Measurements from ENCODE around the gene HOXB13. TPM values are rescaled to one million over a fixed set of nuclear protein-coding genes. Genes with fewer than 3 reads are reported as not detected.

HOXB13 gene
- total RNA-seq: not detected

DNA sequence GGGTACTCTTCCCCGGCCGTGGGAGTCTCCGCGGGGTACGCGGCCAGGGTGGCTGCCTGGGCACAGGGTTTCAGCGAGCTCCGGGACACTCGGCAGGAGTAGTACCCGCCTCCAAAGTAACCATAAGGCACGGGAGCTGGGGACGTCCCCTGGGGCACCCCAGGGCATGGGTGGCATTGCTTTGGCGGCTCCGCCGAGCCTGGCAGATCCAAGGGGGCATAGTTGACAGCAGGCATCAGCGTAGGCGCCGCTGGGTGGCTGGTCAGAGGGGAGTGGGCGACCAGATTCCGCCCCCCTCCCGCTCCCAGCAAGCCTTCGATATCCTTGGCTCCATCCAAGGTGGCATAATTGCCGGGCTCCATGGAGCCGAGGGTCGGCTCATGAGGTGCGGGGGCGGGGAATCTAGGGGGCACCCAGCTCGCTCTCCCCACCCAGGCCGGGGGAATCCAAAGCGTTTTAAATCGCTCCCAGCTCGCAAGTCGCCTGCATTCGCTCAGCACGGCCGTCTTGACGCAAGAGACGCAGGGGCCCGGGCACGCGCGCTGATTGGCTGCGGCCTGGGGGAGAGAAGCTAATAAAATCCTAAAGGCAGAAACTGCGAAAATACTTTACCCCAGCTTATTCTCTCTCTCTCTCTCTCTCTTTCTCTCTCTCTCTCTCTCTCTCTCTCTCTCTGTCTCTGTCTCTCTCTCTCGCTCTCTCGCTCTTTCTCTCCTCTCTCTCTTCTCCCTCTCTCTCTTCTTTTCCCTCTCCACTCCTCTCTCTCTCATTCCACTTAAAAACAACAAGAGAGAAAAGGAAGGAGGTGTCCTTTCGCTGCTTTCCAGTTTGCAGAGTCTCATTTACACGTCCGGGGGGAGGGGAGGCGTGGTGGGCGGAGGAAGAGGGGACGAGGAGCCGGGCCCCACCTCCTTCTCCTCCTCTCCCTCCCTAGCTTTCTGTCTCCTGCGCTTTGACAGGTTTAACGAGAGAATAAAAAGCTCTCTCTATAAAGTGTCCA is at the start of gene HOXB13:
HOXB13 (minus strand) TSS at position 519 of the 1,000 bp plus-strand sequence; CDS start at position 362, 157 bp downstream.
- TF ChIP-seq, protein P1, sequence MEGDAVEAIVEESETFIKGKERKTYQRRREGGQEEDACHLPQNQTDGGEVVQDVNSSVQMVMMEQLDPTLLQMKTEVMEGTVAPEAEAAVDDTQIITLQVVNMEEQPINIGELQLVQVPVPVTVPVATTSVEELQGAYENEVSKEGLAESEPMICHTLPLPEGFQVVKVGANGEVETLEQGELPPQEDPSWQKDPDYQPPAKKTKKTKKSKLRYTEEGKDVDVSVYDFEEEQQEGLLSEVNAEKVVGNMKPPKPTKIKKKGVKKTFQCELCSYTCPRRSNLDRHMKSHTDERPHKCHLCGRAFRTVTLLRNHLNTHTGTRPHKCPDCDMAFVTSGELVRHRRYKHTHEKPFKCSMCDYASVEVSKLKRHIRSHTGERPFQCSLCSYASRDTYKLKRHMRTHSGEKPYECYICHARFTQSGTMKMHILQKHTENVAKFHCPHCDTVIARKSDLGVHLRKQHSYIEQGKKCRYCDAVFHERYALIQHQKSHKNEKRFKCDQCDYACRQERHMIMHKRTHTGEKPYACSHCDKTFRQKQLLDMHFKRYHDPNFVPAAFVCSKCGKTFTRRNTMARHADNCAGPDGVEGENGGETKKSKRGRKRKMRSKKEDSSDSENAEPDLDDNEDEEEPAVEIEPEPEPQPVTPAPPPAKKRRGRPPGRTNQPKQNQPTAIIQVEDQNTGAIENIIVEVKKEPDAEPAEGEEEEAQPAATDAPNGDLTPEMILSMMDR (IDR thresholded peaks at IDR 0.05 in 4 of 5, conservative IDR thresholded peaks at IDR 0.05 in 1 of 5): no peak
- no peak for TF ChIP-seq POLR2A (IDR thresholded peaks at IDR 0.05)
- H3K36me3 ChIP-seq: no peaks in the 10 kb centered on the region
- no peaks in the 10 kb centered on the region for H3K9me3 ChIP-seq
- peak within 1 kb of the TSS; percentile 27 to 50 (median 32) for H3K4me3 ChIP-seq
- no peak within 1 kb of the TSS for H3K27ac ChIP-seq
- no peak for DNase-seq
- in situ Hi-C loops (cut with MboI; ENCODE audit: low sequenced_read_pairs in 4 of 4) (loop anchor here in 3 of 4 donors (10.0 to 25.0 kb wide), 4 partner anchors 91 to 284 kb away; partner anchors contain the start of genes HOXB9 (in 1 of the 3) and IGF2BP1 (in 1 of the 3)), intact Hi-C loops (cut with DNase I; ENCODE audit: low total_unique reads) (no loop called here)
- H3K27me3 ChIP-seq: peaks cover 96 to 99% (median 99%) of the 10 kb centered on the region in 3 donors
- peaks cover 11 to 25% of the 10 kb centered on the region in 2 donors for H3K4me1 ChIP-seq
- ATAC-seq: no peak

- Histone ChIP-seq H3K27ac (no peak overlapping the region), H3K36me3 (no peaks in the 10 kb centered on the region), H3K27me3 (peaks cover 0 to 20% (median 7%) of the 10 kb centered on the region in 3 donors), H3K4me1 (no peaks in the 10 kb centered on the region), H3K4me3 (no peak overlapping the region), H3K9me3 (no peaks in the 10 kb centered on the region)
- intact Hi-C loops (cut with DNase I; ENCODE audit: low total_unique reads) (no loop called here), in situ Hi-C loops (cut with MboI; ENCODE audit: low sequenced_read_pairs in 4 of 4) (no loop called here)
- no peak for DNase-seq
- no peak for TF ChIP-seq POLR2A (IDR thresholded peaks at IDR 0.05)
- TF ChIP-seq, protein P1 (IDR thresholded peaks at IDR 0.05 in 4 of 5, conservative IDR thresholded peaks at IDR 0.05 in 1 of 5): no peak
- ATAC-seq: no peak
Measured at GRCh38 chr17:48776602-48777001, 48.1 kb upstream of the HOXB13 start.

GRCh38 chr17:48773245-48773644 is 44.7 kb upstream of the HOXB13 start:
- TF ChIP-seq, protein P1 (IDR thresholded peaks at IDR 0.05 in 4 of 5, conservative IDR thresholded peaks at IDR 0.05 in 1 of 5): no peak
- no peak for TF ChIP-seq POLR2A (IDR thresholded peaks at IDR 0.05)
- H3K4me3 ChIP-seq: no peak overlapping the region
- H3K36me3 ChIP-seq: no peaks in the 10 kb centered on the region
- DNase-seq (no peak), ATAC-seq (no peak)
- peaks cover 9 to 30% (median 16%) of the 10 kb centered on the region in 3 donors for H3K27me3 ChIP-seq
- no peak overlapping the region for H3K27ac ChIP-seq
- intact Hi-C loops (cut with DNase I; ENCODE audit: low total_unique reads) (no loop called here), in situ Hi-C loops (cut with MboI; ENCODE audit: low sequenced_read_pairs in 4 of 4) (no loop called here)
- H3K4me1 ChIP-seq: no peaks in the 10 kb centered on the region
- no peaks in the 10 kb centered on the region for H3K9me3 ChIP-seq

- Histone ChIP-seq H3K27me3 (peaks cover 9 to 20% (median 20%) of the 10 kb centered on the region in 3 donors), H3K4me1 (no peaks in the 10 kb centered on the region), H3K36me3 (no peaks in the 10 kb centered on the region), H3K27ac (no peak overlapping the region), H3K4me3 (no peak overlapping the region), H3K9me3 (no peaks in the 10 kb centered on the region)
- intact Hi-C loops (cut with DNase I; ENCODE audit: low total_unique reads): no loop called here
- TF ChIP-seq POLR2A (IDR thresholded peaks at IDR 0.05): no peak
- DNase-seq (no peak), ATAC-seq (no peak)
- in situ Hi-C loops (cut with MboI; ENCODE audit: low sequenced_read_pairs in 4 of 4): no loop called here
Measured at GRCh38 chr17:48770954-48771353, 42.4 kb upstream of the HOXB13 start.

DNA sequence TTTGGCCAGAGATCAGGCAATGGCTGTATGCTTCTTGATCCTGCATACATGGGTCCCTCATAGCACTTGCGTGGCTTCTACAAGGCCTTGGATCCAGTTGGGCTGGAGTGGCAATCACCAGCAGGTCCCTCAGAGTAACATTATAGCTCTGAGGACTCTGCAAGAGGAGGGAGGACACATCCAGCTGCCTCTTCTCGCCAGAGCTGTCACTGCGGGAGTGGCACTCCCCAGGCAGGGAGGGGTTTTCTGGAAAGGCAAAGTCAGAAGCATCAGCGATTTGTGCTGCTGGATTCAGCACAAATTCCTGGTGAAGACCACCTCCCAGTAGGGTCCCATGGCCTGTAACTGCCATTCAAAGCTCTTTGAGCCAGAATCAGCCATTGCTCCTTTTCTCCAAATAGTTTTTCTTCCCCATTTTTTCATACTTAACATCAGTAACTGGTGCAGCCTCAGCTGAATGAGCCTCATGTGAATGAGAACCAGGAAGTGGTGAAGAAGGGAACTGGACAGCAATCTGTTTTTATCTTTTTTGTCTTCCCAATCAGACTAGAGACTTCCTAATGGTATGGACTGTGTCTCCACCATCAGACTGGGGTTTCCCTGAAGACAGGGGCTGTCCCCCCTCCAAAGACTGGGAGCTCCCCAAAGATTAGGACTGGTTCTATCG is 40.6 kb upstream of the HOXB13 start:
- H3K27me3 ChIP-seq: peaks cover 9 to 28% (median 15%) of the 10 kb centered on the region in 3 donors

More for the DNA sequence above, 40.6 kb upstream of the HOXB13 start:
- ATAC-seq (no peak), DNase-seq (no peak)
- in situ Hi-C loops (cut with MboI; ENCODE audit: low sequenced_read_pairs in 4 of 4): no loop called here
- intact Hi-C loops (cut with DNase I; ENCODE audit: low total_unique reads): no loop called here
- Histone ChIP-seq H3K36me3 (no peaks in the 10 kb centered on the region), H3K4me3 (no peak overlapping the region), H3K27ac (no peak overlapping the region), H3K4me1 (no peaks in the 10 kb centered on the region), H3K9me3 (no peaks in the 10 kb centered on the region)
- no peak for TF ChIP-seq POLR2A (IDR thresholded peaks at IDR 0.05)
- TF ChIP-seq, protein P1 (IDR thresholded peaks at IDR 0.05 in 4 of 5, conservative IDR thresholded peaks at IDR 0.05 in 1 of 5): no peak
